HPDE6-E6E7 (cell line): ENCODE measurements around the gene MYO7A.

ENCODE experiments used
- DNase-seq: peaks from one replicate; pipeline ENCODE4 v3.0.0; 2011; ENCODE audit warnings: missing footprints; ENCODE audit errors: extremely low spot score

Gene MYO7A

GRCh38 chr11:77111946-77112345 is 16.1 kb upstream of the MYO7A start:
- DNase-seq: no peak

GRCh38 chr11:77112641-77113381 is 15.2 kb upstream of the MYO7A start:
- DNase-seq: no peak

- peak; percentile 47 for DNase-seq
Observed at GRCh38 chr11:77113382-77114088, 14.5 kb upstream of the MYO7A start.

GRCh38 chr11:77114089-77114463 is 14.0 kb upstream of the MYO7A start:
- DNase-seq: no peak

- no peak for DNase-seq
Observed at GRCh38 chr11:77115181-77115611, 12.8 kb upstream of the MYO7A start.

GRCh38 chr11:77115956-77116355 is 12.1 kb upstream of the MYO7A start:
- DNase-seq: no peak

GRCh38 chr11:77117492-77117891 is 10.6 kb upstream of the MYO7A start:
- DNase-seq: no peak

GRCh38 chr11:77118086-77118485 is 10.0 kb upstream of the MYO7A start:
- DNase-seq: no peak

- DNase-seq: no peak
Observed at GRCh38 chr11:77118971-77119370, 9.1 kb upstream of the MYO7A start.

- DNase-seq: no peak
Observed at GRCh38 chr11:77119531-77119936, 8.5 kb upstream of the MYO7A start.

GRCh38 chr11:77120571-77120970 is 7.5 kb upstream of the MYO7A start:
- no peak for DNase-seq

GRCh38 chr11:77121096-77121640 is 6.9 kb upstream of the MYO7A start:
- no peak for DNase-seq

- DNase-seq: no peak
Observed at GRCh38 chr11:77121876-77122575, 6.0 kb upstream of the MYO7A start.

GRCh38 chr11:77122576-77123212 is 5.4 kb upstream of the MYO7A start:
- DNase-seq: no peak

GRCh38 chr11:77123591-77123990 is 4.5 kb upstream of the MYO7A start:
- no peak for DNase-seq

GRCh38 chr11:77124041-77124440 is 4.0 kb upstream of the MYO7A start:
- no peak for DNase-seq

GRCh38 chr11:77124488-77124887 is 3.6 kb upstream of the MYO7A start:
- DNase-seq: no peak

- no peak for DNase-seq
Observed at GRCh38 chr11:77125191-77125590, 2.9 kb upstream of the MYO7A start.

GRCh38 chr11:77125695-77126094 is 2.4 kb upstream of the MYO7A start:
- DNase-seq: no peak

GRCh38 chr11:77126156-77126775 is 1.8 kb upstream of the MYO7A start:
- DNase-seq: no peak

- DNase-seq: no peak
Observed at GRCh38 chr11:77126861-77127234, 1.2 kb upstream of the MYO7A start.
